Prostate gland (tissue), 2 donors: ENCODE results near the gene EPS8L3. TPM values are rescaled to one million over a fixed set of nuclear protein-coding genes. Genes with fewer than 3 reads are reported as not detected.

Experiments
- DNase-seq: peaks from one replicate; pipeline ENCODE4 v3.0.0-alpha.2; 2019; ENCODE audit warnings: low spot score
- H3K27ac ChIP-seq, 2 donors: fragments of 200-600 bp; sonication (generic); 2 replicates each; pipeline ENCODE4 v1.5.1; 2017 to 2019
- H3K27me3 ChIP-seq: fragments of 200-600 bp; sonication (generic); replicated peaks from 2 replicates; pipeline ENCODE4 v1.5.1; 2019; ENCODE audit not compliant: insufficient read depth
- H3K36me3 ChIP-seq, 2 donors: fragments of 200-600 bp; sonication (generic); 1 replicate in 1 of 2; 2 replicates in 1 of 2; pipeline versions ENCODE4 v1.5.1 to v1.8.1; 2017 to 2019
- H3K4me1 ChIP-seq: fragments of 200-600 bp; sonication (generic); replicated peaks from 2 replicates; pipeline ENCODE4 v1.5.1; 2019
- H3K4me3 ChIP-seq, 2 donors: fragments of 200-600 bp; sonication (generic); 2 replicates each; pipeline ENCODE4 v1.5.1; 2017 to 2019
- H3K9me3 ChIP-seq: fragments of 200-600 bp; sonication (generic); 2 replicates; pipeline ENCODE4 v1.5.1; 2017
- CTCF ChIP-seq, 4 experiments: fragments of 200-600 bp in 2 of 4; fragments of 450-650 bp in 2 of 4; sonication (generic) in 2 of 4; IDR thresholded peaks; 1 replicate in 3 of 4; 2 replicates in 1 of 4; pipeline ENCODE4 v1.5.1; 2016 to 2019; ENCODE audit warnings: antibody characterized with exemption in 4 of 4, mild to moderate bottlenecking in 2 of 4, moderate library complexity in 2 of 4
- POLR2A ChIP-seq: fragments of 450-650 bp; IDR thresholded peaks from one replicate; pipeline ENCODE4 v1.6.1; 2016; ENCODE audit warnings: antibody characterized with exemption, mild to moderate bottlenecking
- POLR2AphosphoS5 ChIP-seq: sonication (generic); formaldehyde crosslinking; IDR thresholded peaks from one replicate; pipeline ENCODE4 v1.6.1; 2017; ENCODE audit warnings: antibody characterized with exemption
- WGBS: methylation state at CpG from one replicate; pipeline ENCODE4 v1.1.5; 2018; 5-methylcytosine and 5-hydroxymethylcytosine counted together
- intact Hi-C: fragments of 100-400 bp; cut with DNase I; formaldehyde crosslinking; loops from one replicate; pipeline ENCODE4 v1.14.2; 2022
- total RNA-seq, 2 donors: library from RNA; depleted of rRNA; stranded (reverse); fragments of >200 nt; gene quantifications; one replicate each; pipeline ENCODE4 v1.1.0, GENCODE V29; 2016

The EPS8L3 gene
- total RNA-seq, 2 donors from 2014 or later = 0.34 TPM; not detected in 1

GRCh38 chr1:109764561-109765482 is 1.1 kb upstream of the EPS8L3 start:
- no peak overlapping the region for H3K27ac ChIP-seq
- H3K9me3 ChIP-seq = no peaks in the 10 kb centered on the region
- H3K4me1 ChIP-seq = no peaks in the 10 kb centered on the region
- H3K27me3 ChIP-seq = no peaks in the 10 kb centered on the region
- no peak overlapping the region for H3K4me3 ChIP-seq
- DNase-seq = no peak
- 87% methylated on average over 13 of the region's 13 CpGs for WGBS
- H3K36me3 ChIP-seq = no peaks in the 10 kb centered on the region
- TF ChIP-seq POLR2A (no peak), CTCF (IDR thresholded peaks at IDR 0.05) (no peak), POLR2AphosphoS5 (no peak)
- intact Hi-C loops = no loop called here

GRCh38 chr1:109762821-109763645 is 690 bp downstream of the EPS8L3 start:
- Histone ChIP-seq H3K4me3 (no peak overlapping the region), H3K36me3 (no peaks in the 10 kb centered on the region), H3K27me3 (no peaks in the 10 kb centered on the region), H3K27ac (peak overlapping the region in 1 of 2 donors; percentile 15), H3K4me1 (no peaks in the 10 kb centered on the region), H3K9me3 (no peaks in the 10 kb centered on the region)
- TF ChIP-seq CTCF (IDR thresholded peaks at IDR 0.05) = no peak
- TF ChIP-seq POLR2A = no peak
- TF ChIP-seq POLR2AphosphoS5 = peak; percentile 32
- DNase-seq = no peak
- intact Hi-C loops = no loop called here
- WGBS = 60% methylated on average over 11 of the region's 11 CpGs

- Histone ChIP-seq H3K27me3 (no peaks in the 10 kb centered on the region), H3K4me3 (no peak overlapping the region), H3K27ac (no peak overlapping the region), H3K9me3 (no peaks in the 10 kb centered on the region), H3K4me1 (no peaks in the 10 kb centered on the region), H3K36me3 (no peaks in the 10 kb centered on the region)
- WGBS = 84% methylated on average over 7 of the region's 7 CpGs
- TF ChIP-seq CTCF (IDR thresholded peaks at IDR 0.05) (no peak), POLR2AphosphoS5 (no peak), POLR2A (no peak)
- no peak for DNase-seq
- intact Hi-C loops = no loop called here
These were observed 1.6 kb downstream of the EPS8L3 start for GRCh38 chr1:109762039-109762585.

GRCh38 chr1:109761227-109762038 is 2.3 kb downstream of the EPS8L3 start:
- Histone ChIP-seq H3K27me3 (no peaks in the 10 kb centered on the region), H3K4me1 (no peaks in the 10 kb centered on the region), H3K36me3 (no peaks in the 10 kb centered on the region), H3K9me3 (no peaks in the 10 kb centered on the region), H3K27ac (no peak overlapping the region), H3K4me3 (no peak overlapping the region)
- WGBS = 81% methylated on average over 14 of the region's 14 CpGs
- no peak for DNase-seq
- no peak for TF ChIP-seq POLR2A
- TF ChIP-seq POLR2AphosphoS5 = no peak
- TF ChIP-seq CTCF (IDR thresholded peaks at IDR 0.05) = no peak
- intact Hi-C loops = no loop called here
